ENCODE results near the gene TMEM127. TPM values are rescaled to one million over a fixed set of nuclear protein-coding genes. Genes with fewer than 3 reads are reported as not detected.

The TMEM127 gene
- total RNA-seq, 1 donor from 2014 or later: 85.7 TPM

- intact Hi-C loops (cut with micrococcal nuclease): no loop called here
- Histone ChIP-seq H3K4me3 (no peak overlapping the region), H3K27ac (replicated peaks) (peak overlapping the region; percentile 71), H3K36me3 (no peaks in the 10 kb centered on the region), H3K9me3 (replicated peaks) (no peaks in the 10 kb centered on the region), H3K4me1 (peaks cover 39% of the 10 kb centered on the region), H3K27me3 (ENCODE audit: low read depth) (no peaks in the 10 kb centered on the region)
- TF ChIP-seq, protein P1, sequence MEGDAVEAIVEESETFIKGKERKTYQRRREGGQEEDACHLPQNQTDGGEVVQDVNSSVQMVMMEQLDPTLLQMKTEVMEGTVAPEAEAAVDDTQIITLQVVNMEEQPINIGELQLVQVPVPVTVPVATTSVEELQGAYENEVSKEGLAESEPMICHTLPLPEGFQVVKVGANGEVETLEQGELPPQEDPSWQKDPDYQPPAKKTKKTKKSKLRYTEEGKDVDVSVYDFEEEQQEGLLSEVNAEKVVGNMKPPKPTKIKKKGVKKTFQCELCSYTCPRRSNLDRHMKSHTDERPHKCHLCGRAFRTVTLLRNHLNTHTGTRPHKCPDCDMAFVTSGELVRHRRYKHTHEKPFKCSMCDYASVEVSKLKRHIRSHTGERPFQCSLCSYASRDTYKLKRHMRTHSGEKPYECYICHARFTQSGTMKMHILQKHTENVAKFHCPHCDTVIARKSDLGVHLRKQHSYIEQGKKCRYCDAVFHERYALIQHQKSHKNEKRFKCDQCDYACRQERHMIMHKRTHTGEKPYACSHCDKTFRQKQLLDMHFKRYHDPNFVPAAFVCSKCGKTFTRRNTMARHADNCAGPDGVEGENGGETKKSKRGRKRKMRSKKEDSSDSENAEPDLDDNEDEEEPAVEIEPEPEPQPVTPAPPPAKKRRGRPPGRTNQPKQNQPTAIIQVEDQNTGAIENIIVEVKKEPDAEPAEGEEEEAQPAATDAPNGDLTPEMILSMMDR (IDR thresholded peaks at IDR 0.05; ENCODE audit: borderline replicate concordance): no peak
- no peak for DNase-seq
Observed at GRCh38 chr2:96239745-96240264, 26.0 kb downstream of the TMEM127 start.

DNA sequence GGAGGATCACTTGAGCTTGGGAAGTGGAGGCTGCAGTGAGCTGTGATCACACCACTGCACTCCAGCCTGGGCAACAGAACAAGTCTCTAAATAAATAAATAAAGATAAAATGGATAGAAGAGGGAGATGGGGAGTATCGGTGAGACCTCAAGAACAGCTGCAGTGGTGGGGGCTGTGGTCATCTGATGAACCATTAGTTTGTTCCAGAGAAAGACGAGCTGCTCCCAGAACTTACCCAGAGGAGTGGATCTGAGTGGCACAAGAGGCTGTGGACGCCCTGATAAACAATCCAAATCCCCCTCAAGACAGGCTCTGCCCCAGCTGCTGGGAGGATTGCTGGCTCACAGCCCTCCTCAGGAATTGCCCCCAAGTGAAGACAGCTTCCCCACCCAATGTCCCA is 26.7 kb downstream of the TMEM127 start:
- Histone ChIP-seq H3K4me3 (no peak overlapping the region), H3K9me3 (replicated peaks) (no peaks in the 10 kb centered on the region), H3K36me3 (no peaks in the 10 kb centered on the region), H3K27ac (replicated peaks) (no peak overlapping the region), H3K27me3 (ENCODE audit: low read depth) (no peaks in the 10 kb centered on the region), H3K4me1 (peaks cover 39% of the 10 kb centered on the region)
- intact Hi-C loops (cut with micrococcal nuclease): no loop called here
- DNase-seq: no peak
- TF ChIP-seq, protein P1 (IDR thresholded peaks at IDR 0.05; ENCODE audit: borderline replicate concordance): no peak

GRCh38 chr2:96238266-96238665 is 27.5 kb downstream of the TMEM127 start:
- Histone ChIP-seq H3K9me3 (replicated peaks) (no peaks in the 10 kb centered on the region), H3K4me1 (peaks cover 39% of the 10 kb centered on the region), H3K27me3 (ENCODE audit: low read depth) (no peaks in the 10 kb centered on the region), H3K4me3 (no peak overlapping the region), H3K36me3 (no peaks in the 10 kb centered on the region), H3K27ac (replicated peaks) (no peak overlapping the region)
- TF ChIP-seq, protein P1 (IDR thresholded peaks at IDR 0.05; ENCODE audit: borderline replicate concordance): no peak
- DNase-seq: no peak
- intact Hi-C loops (cut with micrococcal nuclease): no loop called here

- no peak for DNase-seq
- TF ChIP-seq, protein P1 (IDR thresholded peaks at IDR 0.05; ENCODE audit: borderline replicate concordance): no peak
- Histone ChIP-seq H3K27ac (replicated peaks) (no peak overlapping the region), H3K36me3 (no peaks in the 10 kb centered on the region), H3K27me3 (ENCODE audit: low read depth) (no peaks in the 10 kb centered on the region), H3K4me1 (peaks cover 28% of the 10 kb centered on the region), H3K4me3 (no peak overlapping the region), H3K9me3 (replicated peaks) (no peaks in the 10 kb centered on the region)
- intact Hi-C loops (cut with micrococcal nuclease): no loop called here
Observed at GRCh38 chr2:96236882-96237281, 28.9 kb downstream of the TMEM127 start.

GRCh38 chr2:96233880-96234316 is 31.9 kb downstream of the TMEM127 start:
- TF ChIP-seq, protein P1 (IDR thresholded peaks at IDR 0.05; ENCODE audit: borderline replicate concordance): no peak
- H3K27ac ChIP-seq (replicated peaks): no peak overlapping the region
- intact Hi-C loops (cut with micrococcal nuclease): no loop called here
- H3K36me3 ChIP-seq: no peaks in the 10 kb centered on the region
- H3K4me1 ChIP-seq: no peaks in the 10 kb centered on the region
- H3K9me3 ChIP-seq (replicated peaks): no peaks in the 10 kb centered on the region
- H3K4me3 ChIP-seq: no peak overlapping the region
- no peak for DNase-seq
- H3K27me3 ChIP-seq (ENCODE audit: low read depth): no peaks in the 10 kb centered on the region
